Gastrocnemius medialis (tissue), 4 donors: ENCODE data around the gene HIPK2. TPM values are rescaled to one million over a fixed set of nuclear protein-coding genes. Genes with fewer than 3 reads are reported as not detected.

Experiments
- ATAC-seq, 2 donors: fragments of 150-250 bp; one replicate each; pipeline ENCODE4 v1.9.1; 2016
- DNase-seq, 2 donors: peaks; one replicate each; pipeline ENCODE4 v3.0.0-alpha.2; 2019
- H3K27ac ChIP-seq, 4 donors: fragments of 200-600 bp; sonication (generic); 1 replicate in 1 of 4; 2 replicates in 3 of 4; pipeline ENCODE4 v1.5.1; 2016 to 2018; ENCODE audit warnings: mild to moderate bottlenecking in 2 of 4, moderate library complexity in 1 of 4
- H3K27me3 ChIP-seq, 3 donors: fragments of 200-600 bp; sonication (generic) in 2 of 3; 1 replicate in 1 of 3; 2 replicates in 2 of 3; pipeline versions ENCODE4 v1.5.1 to v1.6.0; 2016 to 2019; ENCODE audit warnings: mild to moderate bottlenecking in 1 of 3, moderate library complexity in 1 of 3
- H3K36me3 ChIP-seq, 2 donors: fragments of 200-600 bp; sonication (generic) in 1 of 2; one replicate each; pipeline ENCODE4 v1.5.1; 2017 to 2018
- H3K4me1 ChIP-seq, 2 donors: fragments of 200-600 bp; sonication (generic) in 1 of 2; one replicate each; pipeline ENCODE4 v1.5.1; 2016 to 2017; ENCODE audit warnings: mild to moderate bottlenecking in 2 of 2
- H3K4me3 ChIP-seq, 4 donors: fragments of 200-600 bp; sonication (generic) in 3 of 4; 1 replicate in 1 of 4; 2 replicates in 3 of 4; pipeline ENCODE4 v1.5.1; 2016 to 2019; ENCODE audit warnings: mild to moderate bottlenecking in 2 of 4
- H3K9me3 ChIP-seq, 3 donors: fragments of 200-600 bp; sonication (generic) in 2 of 3; 1 replicate in 1 of 3; 2 replicates in 2 of 3; pipeline ENCODE4 v1.5.1; 2016 to 2019
- CTCF ChIP-seq, 5 experiments: fragments of 450-650 bp in 3 of 5; fragments of 200-600 bp in 2 of 5; sonication (generic) in 2 of 5; IDR thresholded peaks in 4 of 5; conservative IDR thresholded peaks in 1 of 5; 1 replicate in 4 of 5; 2 replicates in 1 of 5; pipeline ENCODE4 v1.5.1; 2016 to 2019; ENCODE audit warnings: antibody characterized with exemption in 5 of 5, mild to moderate bottlenecking in 3 of 5, moderate library complexity in 3 of 5
- POLR2A ChIP-seq, 2 donors: fragments of 450-650 bp; IDR thresholded peaks; one replicate each; pipeline ENCODE4 v1.6.1; 2017; ENCODE audit warnings: antibody characterized with exemption in 2 of 2, mild to moderate bottlenecking in 2 of 2, moderate library complexity in 2 of 2
- in situ Hi-C, 4 donors: fragments of 200-750 bp; cut with MboI; loops; one replicate each; pipeline versions ENCODE4 v1.15.0 to v1.8.0; 2017; ENCODE audit warnings: low sequenced_read_pairs in 4 of 4
- intact Hi-C: fragments of 100-400 bp; cut with DNase I; formaldehyde crosslinking; loops from one replicate; pipeline ENCODE4 v1.15.1; 2023; ENCODE audit warnings: low total_unique reads
- total RNA-seq, 4 donors: library from RNA; depleted of rRNA; stranded (reverse); fragments of >200 nt; gene quantifications; one replicate each; pipeline versions ENCODE4 v1.1.0 to v1.2.3, GENCODE V29; 2016

HIPK2 gene
- total RNA-seq, 4 donors from 2014 or later, result 30.5 to 77.4 (median 58.9) TPM

GRCh38 chr7:139797607-139798006 is 19.8 kb upstream of the HIPK2 start:
- TF ChIP-seq CTCF (IDR thresholded peaks at IDR 0.05 in 4 of 5, conservative IDR thresholded peaks at IDR 0.05 in 1 of 5), result no peak
- TF ChIP-seq POLR2A (IDR thresholded peaks at IDR 0.05), result no peak
- in situ Hi-C loops (no loop called here), intact Hi-C loops (loop anchor here (5.0 kb wide), 1 partner anchor 150 kb away; no protein-coding TSS in a partner anchor)
- no peak for ATAC-seq
- Histone ChIP-seq H3K27me3 (no peaks in the 10 kb centered on the region), H3K27ac (no peak overlapping the region), H3K4me3 (no peak overlapping the region), H3K36me3 (no peaks in the 10 kb centered on the region), H3K9me3 (no peaks in the 10 kb centered on the region), H3K4me1 (no peaks in the 10 kb centered on the region)
- no peak for DNase-seq

- no peaks in the 10 kb centered on the region for H3K27me3 ChIP-seq
- H3K4me1 ChIP-seq, result peaks cover 0 to 7% of the 10 kb centered on the region in 2 donors
- ATAC-seq, result peak; percentile 100
- no peaks in the 10 kb centered on the region for H3K9me3 ChIP-seq
- peak overlapping the region; percentile 3 to 68 (median 36) for H3K27ac ChIP-seq
- in situ Hi-C loops, result no loop called here
- peak in 1 of 2 donors; percentile 50 for DNase-seq
- intact Hi-C loops, result no loop called here
- TF ChIP-seq CTCF (IDR thresholded peaks at IDR 0.05 in 4 of 5, conservative IDR thresholded peaks at IDR 0.05 in 1 of 5), result no peak
- TF ChIP-seq POLR2A (IDR thresholded peaks at IDR 0.05), result peak; percentile 23 to 26
- no peaks in the 10 kb centered on the region for H3K36me3 ChIP-seq
- no peak overlapping the region for H3K4me3 ChIP-seq
These were observed 13.5 kb upstream of the HIPK2 start for GRCh38 chr7:139791316-139791715.

- H3K27ac ChIP-seq, result no peak overlapping the region
- no peak for TF ChIP-seq CTCF (IDR thresholded peaks at IDR 0.05 in 4 of 5, conservative IDR thresholded peaks at IDR 0.05 in 1 of 5)
- no peak for TF ChIP-seq POLR2A (IDR thresholded peaks at IDR 0.05)
- intact Hi-C loops (no loop called here), in situ Hi-C loops (no loop called here)
- H3K9me3 ChIP-seq, result no peaks in the 10 kb centered on the region
- no peaks in the 10 kb centered on the region for H3K36me3 ChIP-seq
- no peaks in the 10 kb centered on the region for H3K4me1 ChIP-seq
- DNase-seq, result no peak
- ATAC-seq, result no peak
- H3K27me3 ChIP-seq, result peaks cover 0 to 5% (median 0%) of the 10 kb centered on the region in 3 donors
- H3K4me3 ChIP-seq, result no peak overlapping the region
These were observed 6.8 kb upstream of the HIPK2 start for GRCh38 chr7:139784648-139785047.

- no peak for ATAC-seq
- intact Hi-C loops, result no loop called here
- H3K9me3 ChIP-seq, result no peaks in the 10 kb centered on the region
- no peak for TF ChIP-seq POLR2A (IDR thresholded peaks at IDR 0.05)
- TF ChIP-seq CTCF (IDR thresholded peaks at IDR 0.05 in 4 of 5, conservative IDR thresholded peaks at IDR 0.05 in 1 of 5), result no peak
- H3K4me1 ChIP-seq, result peaks cover 5% of the 10 kb centered on the region in 2 donors
- no peak overlapping the region for H3K4me3 ChIP-seq
- H3K27me3 ChIP-seq, result peaks cover 0 to 5% (median 0%) of the 10 kb centered on the region in 3 donors
- H3K27ac ChIP-seq, result no peak overlapping the region
- DNase-seq, result no peak
- in situ Hi-C loops, result no loop called here
- H3K36me3 ChIP-seq, result no peaks in the 10 kb centered on the region
These were observed 6.0 kb upstream of the HIPK2 start for GRCh38 chr7:139783647-139784385.
